H1 (cell line): ENCODE results near the gene JTB. TPM values are rescaled to one million over a fixed set of nuclear protein-coding genes. Genes with fewer than 3 reads are reported as not detected.

Experiments
- CBX5 ChIP-seq: fragments of 300-800, 300-1000 bp; sonication (generic); IDR thresholded peaks from 2 replicates; pipeline ENCODE4 v1.7.1; 2016; ENCODE audit warnings: antibody characterized with exemption, low read length, low read depth
- CBX8 ChIP-seq: fragments of 300-800, 300-1000 bp; sonication (generic); IDR thresholded peaks from 2 replicates; pipeline ENCODE4 v1.7.1; 2016; ENCODE audit warnings: low read depth, low read length, borderline replicate concordance
- CHD1 ChIP-seq: IDR thresholded peaks from 2 replicates; pipeline ENCODE4 v1.6.1; 2012; ENCODE audit warnings: low read depth, low read length, improper control_type of control experiment
- CREB1 ChIP-seq: IDR thresholded peaks from 2 replicates; pipeline ENCODE4 v1.6.1; 2012; ENCODE audit warnings: inconsistent platforms
- CTBP2 ChIP-seq: IDR thresholded peaks from 2 replicates; pipeline ENCODE4 v1.7.0; 2011; ENCODE audit warnings: borderline replicate concordance, mild to moderate bottlenecking, moderate library complexity, mixed read lengths, low read length; ENCODE audit not compliant: insufficient read depth, insufficient read length
- HDAC2 ChIP-seq, 2 experiments: fragments of 300-600 bp in 1 of 2; sonication (generic) in 1 of 2; IDR thresholded peaks; 2 replicates each; pipeline ENCODE4 v1.6.1; 2011 to 2012; ENCODE audit warnings: low read depth in 2 of 2, low read length in 2 of 2, mild to moderate bottlenecking in 2 of 2, moderate library complexity in 2 of 2, borderline replicate concordance in 1 of 2, inconsistent platforms in 1 of 2
- HDAC6 ChIP-seq: IDR thresholded peaks from one replicate; pipeline ENCODE4 v1.7.1; 2012; ENCODE audit warnings: low read depth, mild to moderate bottlenecking, inconsistent platforms, low read length, moderate library complexity
- KDM1A ChIP-seq: fragments of 200-600, 300-600 bp; sonication (generic); IDR thresholded peaks from 2 replicates; pipeline ENCODE4 v1.7.1; 2016; ENCODE audit warnings: mild to moderate bottlenecking, low read length, borderline replicate concordance
- KDM4A ChIP-seq: IDR thresholded peaks from one replicate; pipeline ENCODE4 v1.7.1; 2012; ENCODE audit warnings: low read depth, mild to moderate bottlenecking, moderate library complexity, low read length, inconsistent platforms; ENCODE audit not compliant: severe bottlenecking
- POLR2AphosphoS5 ChIP-seq: IDR thresholded peaks from 2 replicates; pipeline ENCODE4 v1.6.1; 2011; ENCODE audit warnings: low read depth, low read length
- RNF2 ChIP-seq: fragments of 200-900, 300-1000 bp; sonication (generic); IDR thresholded peaks from 2 replicates; pipeline ENCODE4 v1.7.1; 2016; ENCODE audit warnings: borderline replicate concordance, low read depth, mild to moderate bottlenecking, antibody characterized with exemption, low read length; ENCODE audit not compliant: poor library complexity, severe bottlenecking; ENCODE audit errors: missing control alignments
- SIX5 ChIP-seq: IDR thresholded peaks from 2 replicates; pipeline ENCODE4 v1.6.1; 2011; ENCODE audit warnings: mild to moderate bottlenecking, low read depth, low read length
- SRF ChIP-seq: IDR thresholded peaks from 2 replicates; pipeline ENCODE4 v1.6.1; 2011; ENCODE audit warnings: mild to moderate bottlenecking, low read depth, low read length, moderate library complexity
- TBP ChIP-seq: IDR thresholded peaks from 2 replicates; pipeline ENCODE4 v1.6.1; 2011; ENCODE audit warnings: low read depth, low read length, improper control_type of control experiment
- polyA plus RNA-seq, 7 experiments: library from polyadenylated mRNA; depleted of rRNA in 3 of 7; stranded (reverse) in 5 of 7; unstranded in 2 of 7; fragments of >200 nt in 5 of 7; fragments of 200-250 nt in 2 of 7; gene quantifications; 1 replicate in 5 of 7; 2 replicates in 1 of 7; 4 replicates in 1 of 7; pipeline versions ENCODE4 v1.2.1 to v1.2.3, GENCODE V29; 2011 to 2013; ENCODE audit warnings: missing spikeins in 2 of 7, mixed read lengths in 2 of 7
- total RNA-seq: library from RNA; stranded (reverse); fragmentation: NEBNext Ultra II Directional; extraction: Animal tissue kit (Norgen Biotek cat#: 25700); gene quantifications from 2 replicates; pipeline ENCODE4 v1.2.1, GENCODE V29; 2021
- TF ChIP-seq, protein P1 (sequence below): IDR thresholded peaks from 2 replicates; pipeline ENCODE4 v1.6.1; 2011; ENCODE audit warnings: low read length, improper control_type of control experiment
- TF ChIP-seq, protein P2 (sequence below), 3 experiments: IDR thresholded peaks; 1 replicate in 2 of 3; 2 replicates in 1 of 3; pipeline versions ENCODE4 v1.5.1 to v1.6.1; 2011; ENCODE audit warnings: low read length in 3 of 3, mild to moderate bottlenecking in 3 of 3, inconsistent platforms in 2 of 3, low read depth in 1 of 3, moderate library complexity in 1 of 3; ENCODE audit not compliant: insufficient read depth in 1 of 3; ENCODE audit errors: control extremely low read depth in 1 of 3
- TF ChIP-seq, protein P3 (sequence below): IDR thresholded peaks from 2 replicates; pipeline ENCODE4 v1.6.1; 2012; ENCODE audit warnings: inconsistent platforms
- TF ChIP-seq, protein P4 (sequence below): IDR thresholded peaks from 2 replicates; pipeline ENCODE4 v1.6.1; 2011; ENCODE audit warnings: low read depth, mild to moderate bottlenecking, low read length; ENCODE audit not compliant: insufficient read depth

The JTB gene
- total and polyA plus RNA-seq, 2 of the 8 experiments (the other 6 are each of a cell fraction or from before 2014, with no cell fraction given), result 91.1 to 122 TPM

DNA sequence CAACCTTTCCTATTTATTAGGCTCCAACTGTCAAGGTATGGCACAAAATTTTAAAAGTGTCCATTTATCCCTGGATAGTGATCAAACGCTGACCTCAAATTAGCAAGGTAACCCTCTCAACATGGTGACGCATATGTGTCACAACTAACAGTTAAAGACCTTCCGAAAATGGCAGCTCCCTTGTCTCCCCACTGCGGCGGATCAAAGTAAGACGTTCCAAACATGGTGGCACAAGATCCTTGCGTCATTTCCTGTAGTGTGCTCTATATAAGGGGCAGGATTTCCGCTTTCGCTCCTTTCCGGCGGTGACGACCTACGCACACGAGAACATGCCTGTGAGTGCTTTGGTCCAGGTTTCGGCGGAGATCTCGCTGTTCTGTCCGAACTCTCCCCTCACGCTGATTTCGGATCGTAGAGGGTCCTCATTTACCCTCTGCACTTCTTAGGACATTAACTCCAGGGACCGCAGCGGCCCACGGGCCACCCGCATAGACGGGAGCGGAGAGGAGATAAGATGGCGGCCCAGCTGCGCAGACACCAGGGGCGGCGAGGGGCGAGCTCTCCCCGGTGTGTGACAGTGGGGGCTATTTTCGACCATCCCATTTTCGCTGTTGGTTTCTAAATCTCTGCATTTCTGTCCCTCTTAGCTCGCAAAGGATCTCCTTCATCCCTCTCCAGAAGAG lies 13.1 kb upstream of the JTB start, which contains the start of gene RPS27 (continued):
- TF ChIP-seq, protein P1, sequence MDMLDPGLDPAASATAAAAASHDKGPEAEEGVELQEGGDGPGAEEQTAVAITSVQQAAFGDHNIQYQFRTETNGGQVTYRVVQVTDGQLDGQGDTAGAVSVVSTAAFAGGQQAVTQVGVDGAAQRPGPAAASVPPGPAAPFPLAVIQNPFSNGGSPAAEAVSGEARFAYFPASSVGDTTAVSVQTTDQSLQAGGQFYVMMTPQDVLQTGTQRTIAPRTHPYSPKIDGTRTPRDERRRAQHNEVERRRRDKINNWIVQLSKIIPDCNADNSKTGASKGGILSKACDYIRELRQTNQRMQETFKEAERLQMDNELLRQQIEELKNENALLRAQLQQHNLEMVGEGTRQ, result peak; percentile 40; the same call in 1 of the 2 replicates
- TF ChIP-seq CREB1 (peak; percentile 94), CBX5 (no peak), HDAC2 (IDR thresholded peaks at IDR 0.05; ENCODE audit: borderline replicate concordance in 1 of 2, low read depth in 2 of 2, low read length in 2 of 2) (peak in 1 of 2 experiments; percentile 65; a peak in 1 of 4 replicates), RNF2 (no peak), TBP (peak; percentile 99), HDAC6 (no peak), SRF (no peak), KDM4A (no peak), SIX5 (peak; percentile 55; the same call in 1 of the 2 replicates), KDM1A (no peak), CBX8 (no peak), CHD1 (peak; percentile 85), CTBP2 (no peak), POLR2AphosphoS5 (peak; percentile 100)
- TF ChIP-seq, protein P2, sequence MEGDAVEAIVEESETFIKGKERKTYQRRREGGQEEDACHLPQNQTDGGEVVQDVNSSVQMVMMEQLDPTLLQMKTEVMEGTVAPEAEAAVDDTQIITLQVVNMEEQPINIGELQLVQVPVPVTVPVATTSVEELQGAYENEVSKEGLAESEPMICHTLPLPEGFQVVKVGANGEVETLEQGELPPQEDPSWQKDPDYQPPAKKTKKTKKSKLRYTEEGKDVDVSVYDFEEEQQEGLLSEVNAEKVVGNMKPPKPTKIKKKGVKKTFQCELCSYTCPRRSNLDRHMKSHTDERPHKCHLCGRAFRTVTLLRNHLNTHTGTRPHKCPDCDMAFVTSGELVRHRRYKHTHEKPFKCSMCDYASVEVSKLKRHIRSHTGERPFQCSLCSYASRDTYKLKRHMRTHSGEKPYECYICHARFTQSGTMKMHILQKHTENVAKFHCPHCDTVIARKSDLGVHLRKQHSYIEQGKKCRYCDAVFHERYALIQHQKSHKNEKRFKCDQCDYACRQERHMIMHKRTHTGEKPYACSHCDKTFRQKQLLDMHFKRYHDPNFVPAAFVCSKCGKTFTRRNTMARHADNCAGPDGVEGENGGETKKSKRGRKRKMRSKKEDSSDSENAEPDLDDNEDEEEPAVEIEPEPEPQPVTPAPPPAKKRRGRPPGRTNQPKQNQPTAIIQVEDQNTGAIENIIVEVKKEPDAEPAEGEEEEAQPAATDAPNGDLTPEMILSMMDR (IDR thresholded peaks at IDR 0.05; ENCODE audit: control extremely low read depth in 1 of 3, insufficient read depth in 1 of 3, low read depth in 1 of 3, low read length in 3 of 3), result no peak
- TF ChIP-seq, protein P3, sequence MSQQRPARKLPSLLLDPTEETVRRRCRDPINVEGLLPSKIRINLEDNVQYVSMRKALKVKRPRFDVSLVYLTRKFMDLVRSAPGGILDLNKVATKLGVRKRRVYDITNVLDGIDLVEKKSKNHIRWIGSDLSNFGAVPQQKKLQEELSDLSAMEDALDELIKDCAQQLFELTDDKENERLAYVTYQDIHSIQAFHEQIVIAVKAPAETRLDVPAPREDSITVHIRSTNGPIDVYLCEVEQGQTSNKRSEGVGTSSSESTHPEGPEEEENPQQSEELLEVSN, result 0 out of 2 replicates have a peak, but pooled peaks have one; percentile 21
- TF ChIP-seq, protein P4, sequence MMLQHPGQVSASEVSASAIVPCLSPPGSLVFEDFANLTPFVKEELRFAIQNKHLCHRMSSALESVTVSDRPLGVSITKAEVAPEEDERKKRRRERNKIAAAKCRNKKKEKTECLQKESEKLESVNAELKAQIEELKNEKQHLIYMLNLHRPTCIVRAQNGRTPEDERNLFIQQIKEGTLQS, result no peak
